ENCODE data around the gene SEZ6L. TPM values are rescaled to one million over a fixed set of nuclear protein-coding genes. Genes with fewer than 3 reads are reported as not detected.

The SEZ6L gene
- total RNA-seq, 1 donor from 2014 or later, result 1.2 TPM

GRCh38 chr22:26273011-26273675 is 103.9 kb downstream of the SEZ6L start:
- no peak for DNase-seq (ENCODE audit: low spot score)
- no peak for TF ChIP-seq CTCF (IDR thresholded peaks at IDR 0.05; ENCODE audit: unreplicated experiment)
- no peak overlapping the region for H3K27ac Mint-ChIP-seq (ENCODE audit: unreplicated experiment)
- no peaks in the 10 kb centered on the region for H3K36me3 Mint-ChIP-seq (ENCODE audit: low read depth, unreplicated experiment)
- no peaks in the 10 kb centered on the region for H3K9me3 Mint-ChIP-seq (ENCODE audit: unreplicated experiment)
- peaks cover 9% of the 10 kb centered on the region for H3K4me1 Mint-ChIP-seq (ENCODE audit: unreplicated experiment)
- peaks cover 4% of the 10 kb centered on the region for H3K27me3 Mint-ChIP-seq (ENCODE audit: unreplicated experiment)
- H3K4me3 Mint-ChIP-seq (ENCODE audit: unreplicated experiment), result no peak overlapping the region

- no peak overlapping the region for H3K4me3 Mint-ChIP-seq (ENCODE audit: unreplicated experiment)
- no peak for TF ChIP-seq CTCF (IDR thresholded peaks at IDR 0.05; ENCODE audit: unreplicated experiment)
- no peaks in the 10 kb centered on the region for H3K4me1 Mint-ChIP-seq (ENCODE audit: unreplicated experiment)
- H3K27ac Mint-ChIP-seq (ENCODE audit: unreplicated experiment), result no peak overlapping the region
- H3K9me3 Mint-ChIP-seq (ENCODE audit: unreplicated experiment), result no peaks in the 10 kb centered on the region
- no peak for DNase-seq (ENCODE audit: low spot score)
- H3K27me3 Mint-ChIP-seq (ENCODE audit: unreplicated experiment), result no peaks in the 10 kb centered on the region
- no peaks in the 10 kb centered on the region for H3K36me3 Mint-ChIP-seq (ENCODE audit: low read depth, unreplicated experiment)
Observed at GRCh38 chr22:26276529-26277160, 107.4 kb downstream of the SEZ6L start.

- H3K27me3 Mint-ChIP-seq (ENCODE audit: unreplicated experiment), result no peaks in the 10 kb centered on the region
- H3K4me1 Mint-ChIP-seq (ENCODE audit: unreplicated experiment), result no peaks in the 10 kb centered on the region
- no peaks in the 10 kb centered on the region for H3K36me3 Mint-ChIP-seq (ENCODE audit: low read depth, unreplicated experiment)
- no peaks in the 10 kb centered on the region for H3K9me3 Mint-ChIP-seq (ENCODE audit: unreplicated experiment)
- DNase-seq (ENCODE audit: low spot score), result no peak
- H3K27ac Mint-ChIP-seq (ENCODE audit: unreplicated experiment), result no peak overlapping the region
- no peak overlapping the region for H3K4me3 Mint-ChIP-seq (ENCODE audit: unreplicated experiment)
- TF ChIP-seq CTCF (IDR thresholded peaks at IDR 0.05; ENCODE audit: unreplicated experiment), result no peak
Observed at GRCh38 chr22:26281941-26282340, 112.7 kb downstream of the SEZ6L start.

- Mint-ChIP-seq H3K27ac (ENCODE audit: unreplicated experiment) (no peak overlapping the region), H3K9me3 (ENCODE audit: unreplicated experiment) (no peaks in the 10 kb centered on the region), H3K4me1 (ENCODE audit: unreplicated experiment) (peaks cover 7% of the 10 kb centered on the region), H3K27me3 (ENCODE audit: unreplicated experiment) (no peaks in the 10 kb centered on the region), H3K4me3 (ENCODE audit: unreplicated experiment) (no peak overlapping the region), H3K36me3 (ENCODE audit: low read depth, unreplicated experiment) (no peaks in the 10 kb centered on the region)
- TF ChIP-seq CTCF (IDR thresholded peaks at IDR 0.05; ENCODE audit: unreplicated experiment), result no peak
- DNase-seq (ENCODE audit: low spot score), result no peak
Observed at GRCh38 chr22:26283330-26283729, 114.1 kb downstream of the SEZ6L start.

- Mint-ChIP-seq H3K4me1 (ENCODE audit: unreplicated experiment) (peaks cover 7% of the 10 kb centered on the region), H3K27ac (ENCODE audit: unreplicated experiment) (no peak overlapping the region), H3K36me3 (ENCODE audit: low read depth, unreplicated experiment) (no peaks in the 10 kb centered on the region), H3K4me3 (ENCODE audit: unreplicated experiment) (no peak overlapping the region), H3K9me3 (ENCODE audit: unreplicated experiment) (no peaks in the 10 kb centered on the region), H3K27me3 (ENCODE audit: unreplicated experiment) (peaks cover under 1% of the 10 kb centered on the region)
- TF ChIP-seq CTCF (IDR thresholded peaks at IDR 0.05; ENCODE audit: unreplicated experiment), result no peak
- no peak for DNase-seq (ENCODE audit: low spot score)
Observed at GRCh38 chr22:26285632-26286031, 116.4 kb downstream of the SEZ6L start.
